Measurements from ENCODE around the gene BBOX1.

- TF ChIP-seq SMC3 (conservative IDR thresholded peaks at IDR 0.05; ENCODE audit: poor library complexity), result no peak
- no peak for TF ChIP-seq EZH2 (IDR thresholded peaks at IDR 0.05; ENCODE audit: borderline replicate concordance, insufficient read depth, low read length, poor library complexity, severe bottlenecking)
- TF ChIP-seq CTCF (IDR thresholded peaks at IDR 0.05; ENCODE audit: poor library complexity, severe bottlenecking), result no peak
- no peak for TF ChIP-seq RAD21 (conservative IDR thresholded peaks at IDR 0.05)
- no peak for TF ChIP-seq MXI1 (conservative IDR thresholded peaks at IDR 0.05; ENCODE audit: poor library complexity, severe bottlenecking)
- no peak for TF ChIP-seq EP300 (conservative IDR thresholded peaks at IDR 0.05; ENCODE audit: poor library complexity, severe bottlenecking)
Measured at GRCh38 chr11:27075192-27075591, 34.6 kb downstream of the BBOX1 start.

Data from neural cell (in vitro differentiated cells).